CD4-positive, alpha-beta T cell treated with Interleukin-2 at 100 ng/mL for 4 hours (primary cell): Measurements from ENCODE around the gene RTN4.

Source experiments
- DNase-seq: peaks from one replicate; pipeline ENCODE4 v3.0.0-alpha.2; 2020; ENCODE audit warnings: low spot score

The RTN4 gene

DNA sequence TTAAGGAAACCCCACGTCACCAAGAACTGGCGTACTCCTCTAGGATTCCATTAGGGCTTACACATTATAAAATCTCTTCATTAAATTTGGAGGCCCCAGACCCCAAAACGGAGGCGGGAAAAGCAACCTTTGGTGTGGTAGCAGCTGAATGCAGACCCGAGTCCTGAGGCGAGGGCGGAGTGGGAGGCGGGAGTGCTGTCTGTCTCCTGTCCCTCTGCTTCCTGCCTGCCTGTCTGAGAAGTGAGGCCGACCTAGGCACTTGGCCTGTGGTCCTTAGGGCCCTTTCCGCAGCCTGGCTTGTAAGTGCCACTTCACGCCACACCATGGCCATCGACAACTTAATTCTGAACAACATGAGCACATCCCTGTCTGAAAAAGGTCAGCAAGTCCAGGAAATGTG is 102.1 kb downstream of the RTN4 start:
- no peak for DNase-seq

DNA sequence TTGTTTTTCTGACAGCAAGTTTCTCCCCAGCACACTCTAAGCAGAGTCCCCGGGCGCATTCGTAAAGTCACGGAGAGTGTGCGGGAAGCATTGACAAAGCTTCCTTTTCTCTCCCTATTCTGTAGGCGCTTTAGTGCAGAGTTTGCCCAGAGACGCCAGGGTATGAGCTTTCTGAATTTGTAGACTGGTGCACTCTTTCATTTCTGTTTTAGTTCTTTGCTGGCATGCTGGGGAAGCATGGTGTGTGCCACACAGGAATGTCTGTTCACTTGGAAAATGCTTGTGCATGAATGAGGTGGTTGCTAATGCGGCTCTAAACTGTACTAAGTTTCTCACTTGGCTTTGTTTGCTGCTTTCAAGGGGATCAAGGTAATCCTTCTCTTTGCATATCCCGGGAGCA is 102.6 kb downstream of the RTN4 start:
- no peak for DNase-seq

DNA sequence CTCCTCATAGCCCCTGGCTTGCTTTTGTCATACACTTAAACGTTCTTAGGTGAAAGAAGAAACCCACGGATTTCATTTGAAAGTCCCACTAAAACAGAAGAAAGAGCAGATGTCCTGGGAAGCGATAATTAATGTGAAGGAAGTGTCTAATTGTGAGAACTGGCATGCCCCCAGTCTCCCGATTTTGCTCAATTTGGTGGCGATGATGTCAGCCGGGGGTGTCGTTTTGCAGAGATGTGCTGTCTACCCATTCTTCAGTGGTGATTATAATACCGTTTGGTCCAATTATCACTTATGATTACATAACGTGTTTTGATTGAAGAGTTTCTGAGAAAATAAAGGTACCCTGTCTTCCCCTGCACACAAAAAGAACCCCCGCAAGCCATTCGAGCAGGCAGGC is 103.1 kb downstream of the RTN4 start:
- no peak for DNase-seq

DNA sequence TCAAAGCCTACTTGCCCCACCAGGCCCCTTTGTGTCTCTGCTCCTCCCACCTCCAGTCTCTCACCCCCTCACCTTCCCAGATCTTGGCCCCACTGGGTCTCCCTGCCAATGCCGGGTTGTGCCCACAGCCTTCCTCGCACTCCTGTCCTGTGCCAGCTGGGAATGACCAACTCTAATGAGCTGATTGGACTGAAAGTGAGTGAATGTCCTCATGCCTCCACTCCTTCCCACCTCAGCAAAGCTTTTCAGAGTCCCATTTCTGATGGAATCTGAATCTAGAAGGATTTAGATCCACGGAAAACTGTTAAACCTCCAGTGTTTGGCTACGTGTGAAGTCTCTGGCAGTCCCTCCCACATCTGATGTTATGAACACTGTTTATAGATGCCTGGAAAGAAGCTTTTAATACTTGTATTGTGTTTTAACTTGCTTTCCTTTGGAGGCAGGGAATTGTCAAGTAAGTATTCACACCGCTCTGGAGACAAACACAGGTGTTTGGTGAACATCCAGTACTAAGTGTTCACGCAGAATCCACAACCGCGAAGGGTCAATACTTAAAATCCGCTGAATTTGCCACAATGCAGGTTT is 103.9 kb downstream of the RTN4 start:
- DNase-seq, result no peak

DNA sequence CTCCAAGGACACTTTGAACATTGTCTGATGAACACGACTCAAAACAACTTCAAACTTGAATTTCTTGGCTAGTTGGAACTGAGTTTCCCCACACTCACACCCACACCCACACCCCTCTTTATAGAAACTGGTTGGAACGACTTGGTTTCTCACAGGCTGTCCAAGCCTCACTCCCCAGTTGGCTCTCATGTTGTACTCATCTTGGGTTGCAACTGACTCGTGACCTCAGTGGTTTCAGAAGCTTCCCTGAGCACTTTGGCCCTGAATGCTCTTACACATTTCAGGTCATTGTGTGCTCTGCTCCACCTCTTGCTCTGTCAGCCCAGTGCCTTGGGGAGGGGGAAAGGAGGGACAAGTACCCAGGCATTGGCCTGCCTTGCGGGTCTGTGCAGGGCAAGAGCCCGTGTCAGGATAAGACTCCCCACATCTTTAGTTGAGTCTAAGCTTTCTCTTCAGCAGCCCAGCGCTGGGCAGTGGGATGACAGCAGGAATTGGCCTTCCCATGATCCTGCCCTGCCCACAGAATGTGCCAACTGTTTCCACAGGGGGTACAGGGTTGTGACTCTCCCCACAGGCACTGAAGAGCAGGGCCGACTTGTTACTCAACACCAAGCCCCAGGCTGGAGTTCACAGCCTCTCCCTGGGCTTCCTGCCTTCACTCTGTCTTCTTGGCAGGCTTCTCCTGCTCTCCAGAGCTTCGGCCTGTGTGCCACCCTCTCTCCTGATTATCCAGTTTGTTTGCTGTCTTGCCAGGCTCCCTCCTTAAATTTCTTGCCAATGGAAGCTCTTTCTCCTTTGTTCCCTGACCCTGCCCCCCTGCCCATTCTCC is 104.6 kb downstream of the RTN4 start:
- DNase-seq, result no peak

DNA sequence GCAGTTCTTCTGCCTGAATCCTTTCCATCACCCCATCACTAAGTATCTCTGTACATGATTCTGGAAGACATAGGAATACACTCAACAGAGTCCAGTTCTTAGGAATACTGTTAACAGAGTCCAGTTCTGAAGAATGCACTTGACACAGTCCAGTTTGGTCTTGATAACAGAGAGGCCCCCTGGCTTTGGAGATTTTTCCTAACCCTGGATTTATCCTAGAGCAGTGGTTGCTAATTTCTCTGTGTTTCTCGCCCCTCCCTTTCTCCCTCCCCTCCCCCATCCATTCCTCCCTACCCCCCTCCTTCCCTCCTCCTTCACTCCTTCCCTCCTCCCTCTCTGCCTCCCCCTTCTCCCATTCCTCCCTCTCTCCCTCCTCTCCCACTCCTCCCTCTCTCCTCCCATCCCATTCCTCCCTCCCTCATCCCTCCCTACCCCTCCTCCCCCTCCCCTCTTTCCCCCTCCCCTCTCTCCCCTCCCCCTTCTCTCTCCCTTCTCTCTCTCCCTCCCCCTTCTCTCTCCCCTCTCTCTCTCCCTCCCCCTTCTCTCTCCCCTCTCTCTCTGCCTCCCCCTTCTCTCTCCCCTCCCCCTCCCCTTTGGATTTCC is 105.4 kb downstream of the RTN4 start:
- no peak for DNase-seq

DNA sequence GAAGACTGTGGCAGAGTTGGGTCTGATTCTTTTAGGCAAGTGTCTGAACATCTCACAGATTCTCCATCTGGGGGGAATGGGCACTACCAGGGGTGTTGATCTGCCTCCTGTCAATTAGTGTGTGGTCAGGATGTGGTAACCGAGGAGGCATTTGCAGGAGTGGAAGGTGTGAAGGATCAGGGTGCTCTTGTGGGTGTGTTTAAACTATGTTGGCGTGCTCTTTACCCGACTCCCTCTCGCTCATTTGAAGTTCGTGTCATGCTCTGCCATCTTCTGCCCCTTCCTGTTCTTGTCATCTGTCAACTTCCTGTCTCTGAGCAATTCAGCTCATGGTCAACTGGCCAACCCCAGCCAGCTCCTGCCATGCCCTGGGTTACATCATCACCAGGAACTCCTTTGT is 107.9 kb downstream of the RTN4 start:
- DNase-seq, result peak; percentile 47

DNA sequence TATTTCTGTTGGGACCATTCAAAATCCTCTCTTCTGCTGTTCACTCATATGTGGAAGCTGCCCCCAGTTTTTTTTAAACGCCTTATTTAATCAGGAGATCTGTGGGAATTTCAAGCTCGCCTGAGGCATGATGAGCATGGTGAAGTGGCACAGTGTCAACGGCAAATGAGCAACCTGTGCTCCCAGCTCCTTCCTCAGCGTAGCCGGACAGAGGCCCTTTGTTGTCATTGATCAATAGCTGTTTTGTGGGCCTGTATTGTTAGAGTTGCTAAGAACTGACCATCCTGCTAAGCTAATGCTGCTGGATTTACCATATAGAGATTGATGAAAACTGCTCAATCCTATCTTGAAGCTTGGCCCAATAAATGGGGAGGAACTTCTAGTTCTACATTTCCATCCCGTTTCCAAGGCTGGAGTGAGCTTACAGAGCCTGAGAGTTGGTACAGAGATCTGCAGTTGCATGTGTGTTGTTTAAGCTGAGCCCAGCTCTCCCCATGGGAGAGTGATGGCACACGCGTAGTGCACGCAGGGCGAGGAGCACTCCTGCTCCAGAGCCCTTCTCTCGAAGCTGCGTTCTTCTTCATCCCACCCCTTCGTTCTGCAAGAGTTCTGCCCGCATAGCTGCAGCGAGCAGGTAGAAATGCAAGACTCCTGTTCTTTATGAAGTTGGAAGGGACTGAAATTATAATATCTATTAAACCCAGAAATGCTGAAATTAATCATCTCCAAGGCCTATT is 108.8 kb downstream of the RTN4 start:
- DNase-seq, result no peak

DNA sequence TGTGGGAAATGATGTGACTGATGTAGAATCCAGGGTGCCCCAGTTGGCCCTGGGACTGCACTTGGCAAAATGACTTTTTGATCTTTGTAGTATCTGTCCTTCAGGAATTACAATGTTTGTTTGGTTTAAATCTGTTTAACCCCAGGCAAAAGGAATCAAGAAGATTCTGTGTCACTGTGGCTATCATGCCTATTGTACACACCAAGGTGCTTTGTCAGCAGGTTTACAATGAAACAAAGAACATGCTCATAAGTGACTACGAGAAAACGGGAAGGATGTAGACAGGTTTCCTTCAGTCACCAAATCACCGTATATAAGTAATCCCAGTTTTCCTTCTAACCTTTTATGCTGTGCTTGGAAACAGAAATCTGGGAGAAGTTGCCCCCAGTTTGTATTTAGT is 109.5 kb downstream of the RTN4 start:
- no peak for DNase-seq

DNA sequence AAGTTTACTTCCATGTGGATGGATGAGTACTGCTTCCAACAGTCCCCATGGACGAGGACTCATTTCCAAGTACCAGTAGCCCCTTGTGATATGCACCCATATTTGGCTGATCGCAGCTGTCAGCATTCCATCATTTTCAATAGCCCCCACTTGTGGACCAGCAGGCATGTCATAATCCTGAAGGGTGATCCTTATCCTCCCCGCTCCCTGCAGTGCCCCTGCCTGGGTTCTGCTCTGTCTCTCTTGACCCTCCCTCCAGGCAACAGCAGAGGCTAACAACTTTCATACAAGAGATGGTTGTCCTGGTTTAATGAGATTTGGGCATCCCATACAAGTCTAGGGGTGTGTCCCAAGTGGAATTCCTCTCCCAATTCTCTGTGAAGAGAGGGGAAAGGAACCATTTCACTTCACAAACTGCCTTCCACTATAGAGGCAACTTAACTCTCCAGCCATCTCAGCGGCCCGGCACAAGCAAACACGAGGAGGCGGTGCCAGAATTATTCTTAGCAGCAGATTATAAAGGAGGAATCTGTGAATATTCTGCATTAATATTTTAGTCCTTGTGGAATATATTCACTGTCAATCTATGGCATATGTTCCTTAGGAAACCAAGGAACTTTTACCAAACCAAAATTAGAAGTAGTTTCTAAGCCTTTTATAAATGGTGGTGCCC is 110.7 kb downstream of the RTN4 start:
- no peak for DNase-seq

DNA sequence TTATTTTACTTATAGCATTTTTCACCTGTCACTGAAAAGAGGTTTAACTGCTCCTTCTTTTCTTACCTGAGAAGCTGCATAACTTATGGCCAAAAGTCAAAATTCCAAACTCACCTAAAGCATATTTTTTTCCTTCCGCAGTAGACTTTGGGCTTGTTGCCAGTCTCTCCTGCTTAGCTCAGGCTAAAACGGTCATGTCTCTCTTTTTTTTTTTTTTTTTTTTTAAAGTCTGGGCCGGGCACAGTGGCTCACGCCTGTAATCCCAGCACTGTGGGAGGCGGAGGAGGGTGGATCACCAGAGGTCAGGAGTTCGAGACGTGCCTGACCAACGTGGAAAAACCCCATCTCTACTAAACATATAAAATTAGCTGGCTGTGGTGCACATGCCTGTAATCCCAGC is 113.5 kb downstream of the RTN4 start:
- no peak for DNase-seq

DNA sequence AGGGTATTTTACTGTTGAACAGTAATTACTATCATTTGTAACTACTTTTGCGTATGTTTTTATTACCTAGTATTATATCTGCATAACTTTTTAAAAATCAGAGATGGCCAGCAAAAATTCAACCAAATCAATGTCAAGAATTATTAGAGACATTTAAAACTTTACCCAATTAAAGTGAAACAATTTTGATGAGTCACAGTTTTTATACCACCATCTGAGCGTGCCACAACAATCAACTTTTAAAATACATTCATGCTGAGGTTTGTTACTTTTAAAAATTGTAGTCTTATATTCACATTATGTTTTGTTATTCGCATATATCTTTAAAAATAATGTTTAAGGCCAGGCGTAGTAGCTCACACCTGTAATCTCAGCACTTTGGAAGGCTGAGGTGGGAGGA is 114.9 kb downstream of the RTN4 start:
- no peak for DNase-seq

DNA sequence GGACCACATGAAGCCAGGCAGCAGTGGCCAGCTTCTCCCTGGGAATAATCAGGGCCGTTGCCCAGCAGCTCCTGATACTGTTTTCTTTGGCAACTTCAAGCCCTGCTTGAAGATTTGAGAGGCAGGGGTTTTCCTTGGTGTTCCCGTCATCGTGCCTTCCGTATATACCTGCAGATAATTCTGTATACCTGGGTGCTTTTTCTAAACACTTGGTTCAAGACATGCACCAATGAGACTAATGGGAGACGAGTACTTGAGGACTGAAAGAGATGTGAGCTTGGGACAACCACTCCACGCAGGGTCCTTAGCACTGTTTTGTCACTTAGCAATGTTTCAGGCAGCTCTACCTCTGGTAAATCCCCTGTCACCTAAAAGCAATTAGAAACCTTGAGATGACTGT is 118.8 kb downstream of the RTN4 start:
- no peak for DNase-seq

DNA sequence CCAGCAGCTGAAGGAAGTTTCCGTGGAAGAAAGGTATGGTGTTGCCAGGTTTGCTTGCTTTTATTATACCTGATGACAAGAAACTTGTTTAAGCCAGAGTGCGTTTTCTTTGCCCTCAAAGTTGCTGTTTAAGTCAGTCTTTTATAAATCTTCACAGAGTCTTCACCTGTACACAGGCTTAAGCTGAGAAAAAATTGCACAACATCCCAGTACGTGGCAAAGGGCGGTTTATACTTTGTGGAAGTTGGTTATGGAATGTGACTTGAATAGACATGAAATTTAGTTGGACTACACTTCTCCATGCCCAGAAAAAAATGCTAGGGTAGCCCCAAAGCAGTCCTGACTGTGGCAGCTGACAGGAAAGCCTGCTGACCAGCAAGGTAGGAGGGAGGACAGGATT is 121.5 kb downstream of the RTN4 start:
- DNase-seq, result no peak

DNA sequence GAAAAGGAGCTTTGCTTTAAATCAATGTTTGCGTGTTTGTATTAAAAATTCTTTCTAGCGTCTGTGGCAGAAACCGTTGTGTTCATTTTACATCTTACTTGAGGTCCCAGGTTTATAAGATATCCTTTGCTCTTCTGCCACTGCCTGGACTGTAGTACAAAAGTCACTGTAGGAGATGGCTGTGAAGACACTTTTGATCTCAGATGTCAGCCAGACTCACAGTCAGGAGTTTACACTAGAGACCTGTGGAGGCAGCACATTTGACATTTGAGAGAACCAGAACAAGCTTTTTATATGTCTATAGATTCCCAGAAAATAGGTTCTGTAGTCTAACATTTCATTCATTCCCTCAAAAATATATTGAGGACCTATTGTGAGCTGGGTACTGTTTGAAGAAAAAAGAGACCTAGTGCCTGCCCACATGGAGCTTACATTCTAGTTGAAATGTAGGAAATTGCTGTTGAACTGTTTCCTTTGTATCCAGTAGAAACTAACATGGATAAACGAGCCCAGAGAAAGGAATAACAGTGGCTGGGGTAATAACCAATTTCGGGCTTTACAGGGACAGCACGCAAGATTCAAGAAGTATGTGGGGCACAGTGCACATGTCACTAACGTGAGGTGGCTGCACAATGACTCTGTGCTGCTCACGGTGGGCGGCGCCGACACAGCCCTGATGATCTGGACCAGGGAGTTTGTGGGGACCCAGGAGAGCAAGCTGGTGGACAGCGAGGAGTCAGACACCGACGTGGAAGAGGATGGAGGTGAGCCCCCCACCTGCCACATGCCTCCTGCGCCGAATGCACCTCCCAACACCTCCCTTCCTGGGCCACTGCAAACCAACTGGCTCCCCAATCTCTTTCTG is 122.3 kb downstream of the RTN4 start:
- DNase-seq, result no peak

DNA sequence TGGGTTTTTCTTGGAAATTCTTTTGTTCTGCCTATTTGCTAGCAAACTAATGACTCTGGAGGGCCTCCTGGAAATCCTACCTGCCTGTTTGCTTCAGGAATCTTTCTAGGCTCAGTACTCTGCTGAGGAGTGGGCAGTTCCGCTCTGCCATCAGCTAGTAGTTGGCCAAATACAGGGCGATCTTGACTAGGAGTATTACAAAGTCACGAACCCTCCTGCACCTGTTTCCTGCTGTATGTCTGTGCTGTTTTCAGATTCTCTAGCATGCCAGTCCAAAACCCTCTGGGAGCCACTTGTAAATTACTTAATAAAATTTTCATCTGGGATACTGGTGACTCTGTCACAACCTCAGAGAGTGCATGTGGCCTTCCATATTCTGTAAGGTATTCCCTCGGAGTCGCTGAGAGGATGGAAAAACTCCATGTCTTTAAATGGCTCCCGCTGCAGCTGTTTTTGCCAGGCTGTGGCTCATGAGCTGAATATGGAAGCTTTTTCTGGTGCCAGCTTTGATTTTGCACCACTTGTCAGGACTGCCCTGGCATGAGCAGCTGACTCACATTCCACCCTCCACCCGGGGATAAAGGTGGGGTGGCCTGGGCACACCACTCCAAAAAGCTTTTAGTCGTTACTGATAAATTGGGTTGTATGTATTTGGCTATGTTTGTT is 123.0 kb downstream of the RTN4 start:
- no peak for DNase-seq

DNA sequence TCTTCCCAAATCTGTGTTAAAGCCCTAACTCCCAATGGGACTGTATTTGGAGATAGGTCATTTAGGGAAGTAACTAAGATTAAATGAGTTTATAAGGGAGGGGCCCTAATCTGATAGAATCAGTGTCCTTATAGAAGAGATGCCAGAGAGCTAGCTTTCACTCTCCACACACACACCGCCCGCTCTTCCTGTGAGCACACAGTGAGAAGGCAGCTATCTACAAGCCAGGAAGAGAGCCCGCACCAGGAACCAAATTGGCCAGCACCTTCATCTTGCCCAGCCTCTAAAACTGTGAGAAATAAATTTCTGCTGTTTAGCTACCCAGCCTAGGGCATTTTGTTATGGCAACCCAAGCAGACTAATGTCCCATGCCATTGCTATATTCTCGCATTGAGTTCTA is 125.2 kb downstream of the RTN4 start:
- DNase-seq, result no peak

DNA sequence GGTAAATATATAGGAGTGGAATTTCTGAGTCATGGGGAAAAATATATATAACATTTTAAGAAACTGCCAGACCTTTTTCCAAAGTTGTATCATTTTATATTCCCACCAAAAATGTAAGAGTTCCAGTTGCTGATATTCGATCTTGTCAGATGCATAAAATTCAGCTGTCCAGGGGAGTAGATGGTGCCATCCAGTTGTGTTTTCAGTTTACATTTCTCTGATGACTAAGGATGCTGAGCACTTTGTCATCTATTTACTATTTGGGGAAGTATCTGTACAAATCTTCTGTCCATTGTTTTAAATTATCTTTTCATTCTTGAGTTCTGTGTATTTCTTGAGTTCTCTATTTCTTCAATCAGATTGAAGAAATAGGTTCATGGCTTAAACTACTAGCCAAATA is 126.1 kb downstream of the RTN4 start:
- DNase-seq, result no peak
